ENCODE data around the gene FPR3.
"Not testable (repeated sequence)": the region's sequence is repeated elsewhere in the genome, so short reads cannot be mapped to it uniquely, and the experiment has no call there.

The FPR3 gene

DNA sequence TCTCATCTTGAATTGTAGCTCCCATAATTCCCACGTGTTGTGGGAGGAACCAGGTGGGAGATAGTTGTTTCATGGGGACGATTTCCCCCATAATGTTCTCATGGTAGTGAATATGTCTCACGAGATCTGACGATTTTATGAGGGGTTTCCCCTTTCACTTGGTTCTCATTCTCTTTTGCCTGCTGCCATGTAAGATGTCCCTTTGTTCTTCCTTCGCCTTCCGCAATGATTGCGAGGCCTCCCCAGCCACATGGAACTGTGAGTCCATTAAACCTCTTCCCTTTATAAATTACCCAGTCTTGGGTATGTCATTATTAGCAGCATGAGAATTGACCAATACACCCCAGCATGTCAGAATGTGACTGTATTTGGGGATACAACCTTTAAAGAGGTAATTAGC lies 39.4 kb upstream of the FPR3 start:
- TF ChIP-seq, protein P1, sequence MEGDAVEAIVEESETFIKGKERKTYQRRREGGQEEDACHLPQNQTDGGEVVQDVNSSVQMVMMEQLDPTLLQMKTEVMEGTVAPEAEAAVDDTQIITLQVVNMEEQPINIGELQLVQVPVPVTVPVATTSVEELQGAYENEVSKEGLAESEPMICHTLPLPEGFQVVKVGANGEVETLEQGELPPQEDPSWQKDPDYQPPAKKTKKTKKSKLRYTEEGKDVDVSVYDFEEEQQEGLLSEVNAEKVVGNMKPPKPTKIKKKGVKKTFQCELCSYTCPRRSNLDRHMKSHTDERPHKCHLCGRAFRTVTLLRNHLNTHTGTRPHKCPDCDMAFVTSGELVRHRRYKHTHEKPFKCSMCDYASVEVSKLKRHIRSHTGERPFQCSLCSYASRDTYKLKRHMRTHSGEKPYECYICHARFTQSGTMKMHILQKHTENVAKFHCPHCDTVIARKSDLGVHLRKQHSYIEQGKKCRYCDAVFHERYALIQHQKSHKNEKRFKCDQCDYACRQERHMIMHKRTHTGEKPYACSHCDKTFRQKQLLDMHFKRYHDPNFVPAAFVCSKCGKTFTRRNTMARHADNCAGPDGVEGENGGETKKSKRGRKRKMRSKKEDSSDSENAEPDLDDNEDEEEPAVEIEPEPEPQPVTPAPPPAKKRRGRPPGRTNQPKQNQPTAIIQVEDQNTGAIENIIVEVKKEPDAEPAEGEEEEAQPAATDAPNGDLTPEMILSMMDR (IDR thresholded peaks at IDR 0.05; ENCODE audit: extremely low read depth, missing control alignments), result no peak
- no peak for DNase-seq (ENCODE audit: low spot score)

DNA sequence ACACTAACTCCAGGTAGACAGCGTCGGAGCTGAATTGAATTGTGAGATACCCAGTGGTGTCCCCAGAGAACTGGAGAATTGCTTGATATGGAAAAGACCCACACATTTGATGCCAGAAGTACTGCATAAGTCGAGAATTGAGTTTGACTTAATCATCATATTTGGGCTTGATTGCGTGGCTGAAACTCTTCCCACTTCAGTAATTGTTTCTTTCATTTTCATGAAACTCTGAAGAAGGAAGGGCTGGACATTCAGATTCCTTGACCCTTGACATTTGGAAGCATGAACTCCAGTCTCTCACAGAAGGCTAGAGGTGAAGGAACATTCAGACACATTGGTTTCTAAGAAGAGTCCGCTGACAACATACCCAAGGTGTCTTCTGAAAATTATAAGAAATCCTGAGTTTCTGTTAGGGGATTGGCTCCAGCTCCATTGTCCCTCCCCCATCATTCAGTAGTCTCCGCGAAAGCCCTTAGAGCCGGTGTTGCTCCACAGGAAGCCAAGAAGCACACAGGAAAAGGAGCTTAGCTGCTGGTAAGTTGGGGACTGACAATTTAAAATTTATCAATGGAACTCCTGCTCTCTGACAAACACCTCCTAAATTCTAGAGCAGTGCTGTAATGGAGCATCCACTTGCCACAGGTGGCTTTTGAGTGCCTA lies 34.1 kb upstream of the FPR3 start, which contains the start of gene FPR2:
TSS of gene FPR2 (plus strand) at position 484 of the 660 bp plus-strand sequence. CDS start 7,479 bp downstream, outside the sequence.
- TF ChIP-seq, protein P1 (IDR thresholded peaks at IDR 0.05; ENCODE audit: extremely low read depth, missing control alignments), result no peak
- no peak for DNase-seq (ENCODE audit: low spot score)

DNA sequence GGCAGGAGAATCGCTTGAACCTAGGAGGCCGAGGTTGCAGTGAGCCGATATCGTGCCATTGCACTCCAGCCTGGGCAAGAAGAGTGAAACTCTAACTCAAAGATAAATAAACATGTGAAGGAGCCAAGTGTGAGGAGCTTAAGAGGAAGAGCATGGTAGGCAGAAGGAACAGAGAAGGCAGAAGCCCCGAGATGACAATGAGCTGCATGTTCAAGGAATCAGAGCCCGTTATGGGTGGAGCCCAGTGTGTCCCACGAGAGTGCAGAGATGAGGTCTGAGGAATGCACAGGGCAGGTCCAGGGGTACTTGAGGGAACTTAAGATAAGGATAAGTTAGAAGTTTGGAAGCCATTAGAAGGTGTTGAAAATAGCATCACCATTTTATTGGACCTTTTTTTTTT lies 33.3 kb upstream of the FPR3 start:
- TF ChIP-seq, protein P1 (IDR thresholded peaks at IDR 0.05; ENCODE audit: extremely low read depth, missing control alignments), result no peak
- DNase-seq (ENCODE audit: low spot score), result no peak

DNA sequence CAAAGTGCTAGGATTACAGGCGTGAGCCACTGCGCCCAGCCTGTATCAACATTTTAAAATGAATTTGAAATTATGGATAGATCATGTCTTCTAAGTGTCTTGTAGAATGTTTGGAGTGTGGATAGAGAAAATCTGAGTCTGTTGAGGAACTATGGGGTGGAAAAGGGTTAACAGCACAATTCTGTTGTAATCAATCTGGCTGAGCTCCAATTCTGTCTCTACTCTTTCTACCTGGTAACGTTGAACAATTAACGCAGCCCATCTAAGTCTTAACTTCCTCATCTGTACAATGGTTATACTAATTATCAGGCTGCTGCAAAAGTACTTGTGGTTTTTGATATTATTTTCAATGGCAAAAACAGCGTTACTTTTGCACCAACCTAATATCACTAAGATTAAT lies 29.9 kb upstream of the FPR3 start:
- TF ChIP-seq, protein P1 (IDR thresholded peaks at IDR 0.05; ENCODE audit: extremely low read depth, missing control alignments), result no peak
- DNase-seq (ENCODE audit: low spot score), result no peak

DNA sequence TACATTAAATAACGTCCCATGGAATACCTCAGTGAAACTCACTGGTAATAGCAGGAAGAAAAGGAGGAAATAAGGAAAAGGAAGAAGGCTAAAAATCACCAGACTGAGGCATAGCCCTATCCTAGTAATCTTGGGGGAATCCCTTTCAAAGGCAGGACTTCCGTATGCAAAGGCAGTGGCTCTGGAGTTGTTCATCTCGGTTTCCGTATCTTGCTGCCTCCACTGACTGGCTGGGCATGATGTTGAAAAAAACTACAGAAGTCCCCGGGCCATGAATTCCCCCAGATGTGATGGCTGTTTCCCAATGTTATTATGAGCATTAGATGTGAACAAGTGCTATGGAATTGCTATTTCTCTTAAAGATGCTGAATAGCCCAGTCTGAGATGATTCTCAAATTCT lies 28.5 kb upstream of the FPR3 start:
- TF ChIP-seq, protein P1 (IDR thresholded peaks at IDR 0.05; ENCODE audit: extremely low read depth, missing control alignments), result no peak
- DNase-seq (ENCODE audit: low spot score), result no peak

DNA sequence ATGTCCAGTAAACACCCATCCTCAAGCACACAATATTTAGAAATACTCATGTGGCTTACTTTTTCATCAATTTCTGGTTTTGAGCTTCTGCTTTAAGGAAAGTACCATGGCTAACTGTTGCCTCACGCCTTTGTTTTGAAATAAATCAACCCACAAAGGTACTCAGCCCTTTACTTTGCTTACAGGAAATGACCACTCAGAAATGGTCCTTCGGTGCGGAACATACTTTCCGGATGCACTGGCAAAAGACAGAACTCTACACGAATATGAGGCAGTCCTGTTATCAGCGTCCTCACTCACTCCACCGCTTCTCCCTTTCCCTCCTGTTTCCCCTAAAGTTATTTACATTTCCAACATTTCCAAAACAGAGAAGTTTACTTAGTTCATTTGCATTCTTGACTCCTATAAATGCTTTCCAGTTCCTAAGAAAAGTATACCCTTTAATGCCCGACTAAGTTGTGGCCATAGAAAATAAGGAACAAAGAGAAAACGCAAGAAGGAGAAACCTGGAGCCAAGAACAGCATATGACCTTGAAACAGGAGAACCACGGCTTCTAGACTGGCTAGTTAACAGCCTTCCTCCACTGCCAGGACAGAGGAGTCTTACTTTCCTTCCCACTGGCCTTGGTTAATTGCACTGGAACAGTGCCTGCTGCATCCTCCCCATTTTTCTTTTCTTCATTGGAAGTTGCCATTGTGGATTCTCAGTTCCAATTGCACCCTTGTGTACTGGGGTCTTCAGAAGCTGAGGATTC lies 23.4 kb upstream of the FPR3 start:
- TF ChIP-seq, protein P1 (IDR thresholded peaks at IDR 0.05; ENCODE audit: extremely low read depth, missing control alignments), result no peak

DNA sequence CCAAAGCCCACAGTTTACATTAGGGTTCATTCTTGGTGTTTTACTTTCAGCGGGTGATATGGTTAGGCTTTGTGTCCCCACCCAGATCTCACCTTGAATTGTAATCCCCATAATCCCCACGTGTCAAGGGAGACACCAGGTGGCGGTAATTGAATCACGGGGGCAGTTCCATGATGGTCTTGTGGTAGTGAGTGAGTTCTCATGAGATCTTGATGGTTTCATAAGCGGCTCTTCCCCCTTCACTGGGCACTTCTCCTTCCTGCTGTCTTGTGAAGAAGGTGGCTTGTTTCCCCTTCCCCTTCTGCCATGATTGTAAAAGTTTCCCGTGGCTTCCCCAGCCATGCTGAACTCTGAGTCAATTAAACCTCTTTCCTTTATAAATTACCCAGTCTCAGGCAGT lies 22.0 kb upstream of the FPR3 start:
- TF ChIP-seq, protein P1 (IDR thresholded peaks at IDR 0.05; ENCODE audit: extremely low read depth, missing control alignments), result no peak
- no peak for DNase-seq (ENCODE audit: low spot score)

More for the DNA sequence above, 23.4 kb upstream of the FPR3 start:
- DNase-seq (ENCODE audit: low spot score), result no peak

DNA sequence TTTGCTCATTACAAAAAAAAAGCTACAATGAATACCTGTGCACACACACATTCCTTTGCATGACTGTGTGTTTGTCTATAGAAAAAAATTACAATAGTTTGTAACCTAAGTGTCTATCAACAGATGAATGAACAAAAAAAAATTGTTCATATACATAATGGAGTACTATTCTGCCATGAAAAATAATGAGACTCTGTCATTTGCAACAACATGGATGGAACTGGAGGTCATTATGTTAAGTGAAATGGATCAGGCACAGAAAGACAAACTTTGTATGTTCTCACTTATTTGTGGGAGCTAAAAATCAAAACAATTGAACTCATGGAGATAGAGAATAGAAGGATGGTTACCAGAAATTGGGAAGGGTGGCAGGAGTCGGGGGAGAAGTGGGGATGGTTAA lies 18.4 kb upstream of the FPR3 start:
- not testable (repeated sequence) for DNase-seq (ENCODE audit: low spot score)
